Ishikawa (cell line): ENCODE measurements around the gene PRKAG1.

Source experiments
- CEBPB ChIP-seq: IDR thresholded peaks from 2 replicates; pipeline ENCODE4 v1.6.1; 2012
- CREB1 ChIP-seq: IDR thresholded peaks from 2 replicates; pipeline ENCODE4 v1.6.1; 2012; ENCODE audit warnings: low read depth
- EGR1 ChIP-seq: IDR thresholded peaks from 2 replicates; pipeline ENCODE4 v1.6.1; 2012
- EP300 ChIP-seq: IDR thresholded peaks from 2 replicates; pipeline ENCODE4 v1.6.1; 2012; ENCODE audit warnings: borderline replicate concordance
- FOXM1 ChIP-seq: IDR thresholded peaks from 2 replicates; pipeline ENCODE4 v1.6.1; 2012; ENCODE audit warnings: low read depth, borderline replicate concordance
- MAX ChIP-seq: IDR thresholded peaks from 2 replicates; pipeline ENCODE4 v1.6.1; 2012
- NFIC ChIP-seq: IDR thresholded peaks from 2 replicates; pipeline ENCODE4 v1.6.1; 2012
- RAD21 ChIP-seq: IDR thresholded peaks from 2 replicates; pipeline ENCODE4 v1.6.1; 2012; ENCODE audit warnings: low read depth
- REST ChIP-seq: IDR thresholded peaks from 2 replicates; pipeline ENCODE4 v1.6.1; 2012; ENCODE audit warnings: low read depth, mild to moderate bottlenecking
- TAF1 ChIP-seq: IDR thresholded peaks from 2 replicates; pipeline ENCODE4 v1.6.1; 2012; ENCODE audit warnings: low read depth, mild to moderate bottlenecking
- TCF12 ChIP-seq: IDR thresholded peaks from 2 replicates; pipeline ENCODE4 v1.6.1; 2012; ENCODE audit warnings: low read depth
- TEAD4 ChIP-seq: IDR thresholded peaks from 2 replicates; pipeline ENCODE4 v1.6.1; 2012
- USF1 ChIP-seq: IDR thresholded peaks from 2 replicates; pipeline ENCODE4 v1.6.1; 2012
- YY1 ChIP-seq: IDR thresholded peaks from 2 replicates; pipeline ENCODE4 v1.6.1; 2012; ENCODE audit warnings: low read depth
- ZBTB7A ChIP-seq: IDR thresholded peaks from 2 replicates; pipeline ENCODE4 v1.6.1; 2012; ENCODE audit warnings: low read depth

PRKAG1 gene

GRCh38 chr12:49031573-49032161 lies 13.1 kb upstream of the PRKAG1 start:
- TF ChIP-seq TAF1, result no peak
- TF ChIP-seq EP300, result no peak
- TF ChIP-seq EGR1, result no peak
- TF ChIP-seq TCF12, result no peak
- no peak for TF ChIP-seq MAX
- no peak for TF ChIP-seq USF1
- no peak for TF ChIP-seq REST
- TF ChIP-seq YY1, result no peak
- TF ChIP-seq CREB1, result no peak
- TF ChIP-seq CEBPB, result no peak
- TF ChIP-seq NFIC, result no peak
- TF ChIP-seq FOXM1, result no peak
- TF ChIP-seq ZBTB7A, result no peak
- TF ChIP-seq RAD21, result no peak
- no peak for TF ChIP-seq TEAD4

- no peak for TF ChIP-seq TEAD4
- TF ChIP-seq TCF12, result no peak
- no peak for TF ChIP-seq REST
- no peak for TF ChIP-seq NFIC
- TF ChIP-seq RAD21, result no peak
- TF ChIP-seq CREB1, result no peak
- TF ChIP-seq EP300, result no peak
- TF ChIP-seq YY1, result no peak
- TF ChIP-seq USF1, result no peak
Measured at GRCh38 chr12:49030714-49031572, 12.4 kb upstream of the PRKAG1 start.

- no peak for TF ChIP-seq YY1
- TF ChIP-seq USF1, result no peak
- no peak for TF ChIP-seq EGR1
- TF ChIP-seq CEBPB, result no peak
- TF ChIP-seq REST, result no peak
- TF ChIP-seq TAF1, result no peak
- TF ChIP-seq CREB1, result no peak
- TF ChIP-seq ZBTB7A, result no peak
- no peak for TF ChIP-seq FOXM1
- no peak for TF ChIP-seq RAD21
- TF ChIP-seq MAX, result no peak
- TF ChIP-seq EP300, result no peak
- no peak for TF ChIP-seq TEAD4
- TF ChIP-seq TCF12, result no peak
- TF ChIP-seq NFIC, result no peak
Measured at GRCh38 chr12:49030119-49030518, 11.5 kb upstream of the PRKAG1 start.
